ENCODE data around the gene OLFML1.

Gene OLFML1

DNA sequence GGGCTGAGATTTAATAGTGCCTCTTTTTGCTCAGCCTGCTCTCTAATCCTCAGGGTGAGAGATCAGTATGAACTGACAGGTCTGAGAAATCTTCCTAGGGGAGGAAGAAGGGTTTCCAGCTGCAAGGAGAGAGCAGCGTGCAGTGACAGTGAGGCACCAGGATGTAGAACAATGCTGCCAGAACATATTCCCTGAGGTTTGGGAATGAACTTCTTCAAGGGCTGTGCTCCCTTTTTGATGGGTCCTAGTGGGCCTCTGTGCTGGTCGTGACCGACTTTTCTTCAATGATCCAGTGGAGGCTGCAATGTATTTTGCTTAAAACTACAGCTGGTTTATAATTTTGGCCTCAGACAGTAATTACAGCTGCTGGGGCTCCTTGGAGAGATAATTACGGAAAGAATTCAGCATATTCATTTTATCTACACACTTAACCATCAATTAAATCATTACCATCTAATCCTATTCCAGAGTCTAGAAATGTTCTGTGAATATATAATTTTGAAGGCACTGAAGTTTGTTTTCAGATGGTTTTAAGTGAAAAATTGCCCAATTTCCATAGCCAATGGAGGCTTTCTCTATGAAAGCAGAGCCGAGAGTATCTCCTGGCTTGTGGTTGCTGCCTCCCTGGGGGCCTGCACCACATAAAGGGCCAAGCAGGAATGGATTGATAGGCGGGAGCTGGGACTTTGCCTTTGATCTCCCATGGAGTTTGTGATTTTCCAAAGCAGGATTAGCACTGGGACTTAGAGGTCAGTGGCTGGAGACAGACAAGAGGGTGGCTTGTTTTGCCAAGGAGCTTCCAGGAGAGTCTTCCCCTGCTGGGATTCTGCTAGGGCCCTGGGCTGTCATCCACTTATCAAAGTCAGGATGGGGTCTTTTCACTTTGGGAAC is 41.0 kb upstream of the OLFML1 start:
- TF ChIP-seq, protein P1, sequence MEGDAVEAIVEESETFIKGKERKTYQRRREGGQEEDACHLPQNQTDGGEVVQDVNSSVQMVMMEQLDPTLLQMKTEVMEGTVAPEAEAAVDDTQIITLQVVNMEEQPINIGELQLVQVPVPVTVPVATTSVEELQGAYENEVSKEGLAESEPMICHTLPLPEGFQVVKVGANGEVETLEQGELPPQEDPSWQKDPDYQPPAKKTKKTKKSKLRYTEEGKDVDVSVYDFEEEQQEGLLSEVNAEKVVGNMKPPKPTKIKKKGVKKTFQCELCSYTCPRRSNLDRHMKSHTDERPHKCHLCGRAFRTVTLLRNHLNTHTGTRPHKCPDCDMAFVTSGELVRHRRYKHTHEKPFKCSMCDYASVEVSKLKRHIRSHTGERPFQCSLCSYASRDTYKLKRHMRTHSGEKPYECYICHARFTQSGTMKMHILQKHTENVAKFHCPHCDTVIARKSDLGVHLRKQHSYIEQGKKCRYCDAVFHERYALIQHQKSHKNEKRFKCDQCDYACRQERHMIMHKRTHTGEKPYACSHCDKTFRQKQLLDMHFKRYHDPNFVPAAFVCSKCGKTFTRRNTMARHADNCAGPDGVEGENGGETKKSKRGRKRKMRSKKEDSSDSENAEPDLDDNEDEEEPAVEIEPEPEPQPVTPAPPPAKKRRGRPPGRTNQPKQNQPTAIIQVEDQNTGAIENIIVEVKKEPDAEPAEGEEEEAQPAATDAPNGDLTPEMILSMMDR (conservative IDR thresholded peaks at IDR 0.05) = no peak
- H3K27ac ChIP-seq = no peak overlapping the region

DNA sequence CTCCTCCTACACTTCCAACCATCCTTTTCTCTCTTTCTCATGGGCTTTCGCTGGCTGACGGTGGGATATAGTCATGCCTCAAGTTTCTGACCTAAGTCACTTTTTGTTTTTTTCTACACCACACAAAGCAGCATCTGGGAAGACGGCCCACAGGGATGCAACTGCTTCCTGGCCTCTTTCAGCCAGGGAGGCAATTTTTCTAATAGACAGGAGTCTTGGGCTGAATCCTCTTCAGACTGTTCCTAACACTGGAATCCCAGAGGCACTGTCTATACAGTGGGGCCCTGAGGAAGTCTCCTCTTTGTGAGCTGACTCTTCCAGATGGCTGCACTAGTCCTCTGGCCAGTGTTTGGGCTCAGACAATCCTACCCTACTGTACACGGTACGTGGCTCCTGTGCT is 39.7 kb upstream of the OLFML1 start:
- no peak overlapping the region for H3K27ac ChIP-seq
- TF ChIP-seq, protein P1 (conservative IDR thresholded peaks at IDR 0.05) = no peak

DNA sequence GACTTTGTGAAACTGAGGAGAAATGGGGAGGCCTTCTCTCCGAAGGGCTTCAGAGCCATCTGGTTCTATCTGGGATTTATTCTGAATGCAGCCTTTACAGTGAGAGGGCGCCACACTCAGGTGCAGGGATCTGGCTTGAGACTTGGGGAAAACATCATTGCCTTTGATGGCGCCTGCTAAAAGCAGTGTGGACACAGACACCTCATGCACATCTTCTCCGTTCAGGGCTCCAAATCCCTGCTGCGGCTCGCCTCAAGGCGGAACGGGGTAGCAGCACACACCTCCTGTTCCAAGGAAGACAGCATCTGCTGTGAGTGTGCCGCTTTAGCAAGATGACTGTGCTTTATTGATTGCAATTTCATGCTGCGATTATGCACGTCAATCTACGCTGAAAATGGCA is 37.1 kb upstream of the OLFML1 start:
- TF ChIP-seq, protein P1 (conservative IDR thresholded peaks at IDR 0.05) = no peak
- H3K27ac ChIP-seq = no peak overlapping the region

DNA sequence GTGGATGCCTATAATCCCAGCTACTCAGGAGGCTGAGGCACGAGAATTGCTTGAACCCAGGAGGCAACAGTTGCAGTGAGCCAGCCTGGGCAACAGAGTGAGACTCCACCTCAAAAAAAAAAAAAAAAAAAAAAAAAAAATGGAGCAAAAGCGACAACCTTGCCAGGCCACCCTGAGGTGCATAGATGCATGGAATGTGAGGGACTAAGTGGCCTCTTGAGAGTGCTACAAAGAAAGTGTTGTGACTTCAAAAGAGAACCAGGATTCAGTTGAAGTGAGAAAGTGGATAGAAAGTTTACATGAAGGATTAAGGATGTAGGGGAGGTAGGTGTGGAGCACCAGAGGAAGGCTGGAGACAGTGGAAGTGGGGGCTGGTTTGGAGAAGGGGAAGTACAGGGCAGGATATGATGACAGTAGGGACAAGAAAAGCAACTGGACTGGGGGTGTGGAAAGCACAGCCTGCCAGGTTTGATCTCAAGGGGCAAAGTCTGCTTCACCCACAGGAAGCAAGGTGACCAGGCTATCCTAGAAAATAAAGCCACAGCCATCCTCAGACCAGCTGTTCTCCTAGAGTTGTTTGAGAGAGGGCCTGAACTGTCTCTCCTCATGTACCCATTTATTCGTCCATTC is 36.0 kb upstream of the OLFML1 start:
- TF ChIP-seq, protein P1 (conservative IDR thresholded peaks at IDR 0.05) = no peak
- H3K27ac ChIP-seq = no peak overlapping the region

DNA sequence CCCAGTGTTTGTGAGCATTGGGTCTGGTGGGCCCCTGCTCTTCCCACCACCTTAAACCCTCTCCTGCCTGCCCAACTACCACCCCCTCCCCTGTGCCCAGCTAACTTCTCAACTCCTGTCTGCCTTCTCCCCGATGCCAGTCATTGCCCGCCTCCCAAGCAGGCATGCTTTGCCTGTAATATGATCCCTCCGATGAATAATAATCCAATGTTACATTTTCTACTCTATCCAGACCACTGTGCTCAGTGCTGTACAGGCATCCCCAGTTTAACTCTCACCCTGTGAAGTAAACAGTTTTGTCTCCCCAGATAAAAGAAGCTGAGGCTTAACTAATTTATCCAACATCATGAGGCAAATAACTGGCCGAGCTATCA is 35.5 kb upstream of the OLFML1 start:
- H3K27ac ChIP-seq = no peak overlapping the region
- TF ChIP-seq, protein P1 (conservative IDR thresholded peaks at IDR 0.05) = no peak

DNA sequence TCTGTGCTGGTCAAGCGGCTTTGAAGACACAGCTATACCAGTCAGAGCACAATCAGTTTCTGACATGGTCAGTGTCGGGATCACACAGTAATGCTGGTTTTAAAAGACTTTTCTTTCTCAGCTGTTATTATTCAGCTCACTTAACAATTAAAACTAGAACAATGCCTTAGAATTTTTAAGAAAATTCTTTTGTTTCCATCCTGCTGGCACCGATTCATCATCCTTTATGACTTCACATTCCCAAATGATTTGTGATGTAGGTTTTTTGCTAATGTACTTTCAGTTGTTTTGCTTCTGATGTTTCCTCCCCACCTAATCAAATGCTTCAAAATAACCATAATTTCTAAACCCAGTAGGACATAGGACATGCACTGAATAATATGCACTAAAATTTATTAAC is 34.5 kb upstream of the OLFML1 start:
- TF ChIP-seq, protein P1 (conservative IDR thresholded peaks at IDR 0.05) = no peak
- H3K27ac ChIP-seq = no peak overlapping the region

DNA sequence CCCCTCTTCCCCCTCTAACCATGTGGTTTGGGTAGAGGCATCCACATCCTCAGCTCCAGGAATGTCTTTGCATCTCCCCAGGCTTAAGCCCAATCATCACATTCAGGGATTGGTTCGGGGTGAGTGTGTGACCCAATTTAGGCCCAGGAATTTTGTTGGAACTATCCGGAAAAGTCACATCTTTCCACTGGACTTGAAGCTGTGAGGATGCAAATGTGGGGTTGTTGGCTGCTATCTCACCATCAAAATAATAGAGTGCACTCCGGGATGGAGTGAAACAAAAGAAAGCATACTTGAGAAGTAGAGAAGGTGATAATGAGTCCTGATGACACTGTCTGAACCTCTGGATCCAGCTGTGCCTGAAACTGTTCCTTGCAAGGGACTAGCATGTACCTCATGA is 33.8 kb upstream of the OLFML1 start:
- TF ChIP-seq, protein P1 (conservative IDR thresholded peaks at IDR 0.05) = no peak
- no peak overlapping the region for H3K27ac ChIP-seq
